GM12878 (cell line): Measurements from ENCODE around the gene RIPOR3. TPM values are rescaled to one million over a fixed set of nuclear protein-coding genes. Genes with fewer than 3 reads are reported as not detected.

Experiments
- ATAC-seq: fragments of 200-7000 bp; cut with Tn5 transposase; 3 replicates; pipeline ENCODE4 v1.9.1; 2020; ENCODE audit warnings: mild to moderate bottlenecking, moderate library complexity
- BruUV-seq: library from RNA; stranded (reverse); fragments of 400-500 nt; replicated peaks from 2 replicates; lab custom pipeline; 2021; lab: Mats Ljungman, UMichigan
- CTCF ChIA-PET: fragments of 300-600 bp; sonication (Branson Sonifier 250); formaldehyde crosslinking; extraction: SDS; loops from one replicate; lab custom pipeline; 2021; ENCODE audit warnings: inconsistent platforms; lab: Yijun Ruan, JAX
- POLR2A ChIA-PET: fragments of 350-600 bp; formaldehyde crosslinking; extraction: SDS; loops from one replicate; lab custom pipeline; 2021; ENCODE audit warnings: inconsistent platforms; lab: Charles Lee
- RAD21 ChIA-PET: fragments of 300-600 bp; sonication (Branson Sonifier 250); formaldehyde crosslinking; loops from one replicate; lab custom pipeline; 2023; ENCODE audit warnings: antibody characterized with exemption; ENCODE audit not compliant: unreplicated experiment; lab: Charles Lee
- SMC1A ChIA-PET: fragments of 300-600 bp; sonication (Branson Sonifier 250); formaldehyde crosslinking; loops from one replicate; lab custom pipeline; 2023; ENCODE audit not compliant: unreplicated experiment, uncharacterized antibody; lab: Charles Lee
- DNase-seq: peaks from one replicate; pipeline ENCODE4 v3.0.0-alpha.2; 2011; ENCODE audit warnings: low read depth, low spot score
- FAIRE-seq: peaks from 3 replicates; lab custom pipeline; 2011; peaks lifted over from hg19 to GRCh38; lab: Jason Lieb, UNC
- H2AFZ ChIP-seq: 2 replicates; pipeline ENCODE4 v1.6.0; 2011; ENCODE audit warnings: low read depth, low read length, control low read depth; ENCODE audit not compliant: control insufficient read depth
- H3K27ac ChIP-seq: 2 replicates; pipeline ENCODE4 v1.5.1; 2011; ENCODE audit warnings: control low read depth; ENCODE audit not compliant: control insufficient read depth, insufficient read depth
- H3K27me3 ChIP-seq, 2 experiments: replicated peaks in 1 of 2; 2 replicates each; pipeline versions ENCODE4 v1.6.0 to v1.6.1; 2011; ENCODE audit warnings: low read length in 1 of 2; ENCODE audit not compliant: control insufficient read depth in 2 of 2, insufficient read depth in 2 of 2
- H3K36me3 ChIP-seq, 2 experiments: 2 replicates each; pipeline ENCODE4 v1.5.1; 2011; ENCODE audit warnings: low read length in 1 of 2; ENCODE audit not compliant: control insufficient read depth in 2 of 2, insufficient read depth in 2 of 2
- H3K4me1 ChIP-seq: 2 replicates; pipeline ENCODE4 v1.6.1; 2011; ENCODE audit warnings: mild to moderate bottlenecking, low read length, moderate library complexity, mixed read lengths; ENCODE audit not compliant: control insufficient read depth, insufficient read depth
- H3K4me2 ChIP-seq: 2 replicates; pipeline ENCODE4 v1.6.0; 2011; ENCODE audit warnings: control low read depth; ENCODE audit not compliant: control insufficient read depth, insufficient read depth
- H3K4me3 ChIP-seq: fragments of 200-600 bp; sonication (generic); 2 replicates; pipeline ENCODE4 v1.5.1; 2016
- H3K79me2 ChIP-seq: 2 replicates; pipeline ENCODE4 v1.6.0; 2011; ENCODE audit warnings: low read length; ENCODE audit not compliant: control insufficient read depth, insufficient read depth
- H3K9ac ChIP-seq: 2 replicates; pipeline ENCODE4 v1.8.0; 2011; ENCODE audit warnings: low read length, control low read depth, mixed read lengths; ENCODE audit not compliant: control insufficient read depth, insufficient read depth
- H3K9me3 ChIP-seq: replicated peaks from 3 replicates; pipeline ENCODE4 v1.5.1; 2011; ENCODE audit warnings: mild to moderate bottlenecking, low read length; ENCODE audit not compliant: control insufficient read depth, insufficient read depth
- H4K20me1 ChIP-seq: 2 replicates; pipeline ENCODE4 v1.6.0; 2011; ENCODE audit not compliant: control insufficient read depth, insufficient read depth
- BHLHE40 ChIP-seq, 2 experiments: fragments of 450-650 bp in 1 of 2; IDR thresholded peaks; 2 replicates each; pipeline ENCODE4 v1.6.1; 2011 to 2017; ENCODE audit warnings: low read depth in 2 of 2, borderline replicate concordance in 1 of 2, improper control_type of control experiment in 1 of 2, low read length in 1 of 2, mild to moderate bottlenecking in 1 of 2
- CBX3 ChIP-seq: fragments of 200-600 bp; sonication (generic); IDR thresholded peaks from 2 replicates; pipeline ENCODE4 v1.6.1; 2016; ENCODE audit warnings: low read depth, borderline replicate concordance
- DPF2 ChIP-seq: fragments of 450-650 bp; IDR thresholded peaks from 2 replicates; pipeline ENCODE4 v1.6.1; 2017; ENCODE audit warnings: mild to moderate bottlenecking
- LARP7 ChIP-seq: fragments of 450-650 bp; IDR thresholded peaks from 2 replicates; pipeline ENCODE4 v1.6.1; 2017; ENCODE audit warnings: mild to moderate bottlenecking
- NRF1 ChIP-seq: conservative IDR thresholded peaks from 2 replicates; pipeline ENCODE4 v1.6.1; 2011; ENCODE audit warnings: mild to moderate bottlenecking, low read depth, low read length, improper control_type of control experiment
- POU2F2 ChIP-seq: IDR thresholded peaks from 3 replicates; pipeline ENCODE4 v1.6.1; 2011; ENCODE audit warnings: low read depth, mild to moderate bottlenecking, low read length, borderline replicate concordance
- SPI1 ChIP-seq: IDR thresholded peaks from 2 replicates; pipeline ENCODE4 v1.6.1; 2011; ENCODE audit warnings: low read depth, mild to moderate bottlenecking, low read length, moderate library complexity, borderline replicate concordance; ENCODE audit not compliant: insufficient read depth
- SUPT20H ChIP-seq: IDR thresholded peaks from 2 replicates; pipeline ENCODE4 v1.6.1; 2011; ENCODE audit warnings: low read depth, mild to moderate bottlenecking, low read length, moderate library complexity, borderline replicate concordance; ENCODE audit not compliant: control insufficient read depth
- ZSCAN29 ChIP-seq: fragments of 450-650 bp; IDR thresholded peaks from 2 replicates; pipeline ENCODE4 v1.6.1; 2017; ENCODE audit warnings: mild to moderate bottlenecking, moderate library complexity
- WGBS: methylation state at CpG from one replicate; pipeline ENCODE4 v1.1.6; 2016; ENCODE audit warnings: low lambda C conversion rate; ENCODE audit not compliant: insufficient replicate concordance, insufficient coverage; ENCODE audit errors: missing lambda C conversion rate; 5-methylcytosine and 5-hydroxymethylcytosine counted together
- in situ Hi-C: fragments of 300-500 bp; cut with MboI; formaldehyde crosslinking; loops from 9 replicates; pipeline ENCODE4 v1.14.3; 2018; ENCODE audit warnings: mixed read lengths
- intact Hi-C: fragments of 100-400 bp; cut with micrococcal nuclease; formaldehyde crosslinking; loops from one replicate; pipeline ENCODE4 v1.14.2; 2022; ENCODE audit not compliant: unreplicated experiment
- polyA plus RNA-seq, 11 experiments: library from polyadenylated mRNA; depleted of rRNA in 4 of 11; unstranded in 6 of 11; stranded (reverse) in 5 of 11; fragments of >200 nt; fragmentation: Nextera tagmentation in 4 of 11; fragmentation: Illumina TruSeq in 1 of 11; extraction: Ambion mirVana in 4 of 11; extraction: Trizol in 1 of 11; gene quantifications; 1 replicate in 1 of 11; 2 replicates in 10 of 11; pipeline versions ENCODE4 v1.2.1 to v1.2.3, GENCODE V29; 2011 to 2016; ENCODE audit warnings: inconsistent platforms in 2 of 11, missing spikeins in 2 of 11, low read depth in 1 of 11
- total RNA-seq, 4 experiments: library from RNA; depleted of rRNA in 3 of 4; stranded (reverse); fragments of >200 nt in 3 of 4; fragmentation: Illumina TruSeq in 1 of 4; extraction: Trizol in 1 of 4; gene quantifications; 2 replicates each; pipeline versions ENCODE4 v1.2.1 to v1.2.3, GENCODE V29; 2013 to 2021
- TF ChIP-seq, protein P1 (sequence below): fragments of 450-650 bp; IDR thresholded peaks from 2 replicates; pipeline ENCODE4 v1.6.1; 2017; ENCODE audit warnings: borderline replicate concordance
- TF ChIP-seq, protein P2 (sequence below): fragments of 450-650 bp; IDR thresholded peaks from 2 replicates; pipeline ENCODE4 v1.6.1; 2016; ENCODE audit warnings: mild to moderate bottlenecking
- TF ChIP-seq, protein P3 (sequence below): IDR thresholded peaks from 2 replicates; pipeline ENCODE4 v1.6.1; 2012; ENCODE audit warnings: low read depth, low read length, improper control_type of control experiment
- TF ChIP-seq, protein P4 (sequence below): IDR thresholded peaks from 2 replicates; pipeline ENCODE4 v1.6.1; 2012; ENCODE audit warnings: improper control_type of control experiment, low read depth, low read length; ENCODE audit not compliant: insufficient replicate concordance

RIPOR3 gene
- total and polyA plus RNA-seq, 10 of the 15 experiments (the other 5 are each of a cell fraction or from before 2014, with no cell fraction given): 0.04 to 0.55 (median 0.12) TPM; not detected in 6

DNA sequence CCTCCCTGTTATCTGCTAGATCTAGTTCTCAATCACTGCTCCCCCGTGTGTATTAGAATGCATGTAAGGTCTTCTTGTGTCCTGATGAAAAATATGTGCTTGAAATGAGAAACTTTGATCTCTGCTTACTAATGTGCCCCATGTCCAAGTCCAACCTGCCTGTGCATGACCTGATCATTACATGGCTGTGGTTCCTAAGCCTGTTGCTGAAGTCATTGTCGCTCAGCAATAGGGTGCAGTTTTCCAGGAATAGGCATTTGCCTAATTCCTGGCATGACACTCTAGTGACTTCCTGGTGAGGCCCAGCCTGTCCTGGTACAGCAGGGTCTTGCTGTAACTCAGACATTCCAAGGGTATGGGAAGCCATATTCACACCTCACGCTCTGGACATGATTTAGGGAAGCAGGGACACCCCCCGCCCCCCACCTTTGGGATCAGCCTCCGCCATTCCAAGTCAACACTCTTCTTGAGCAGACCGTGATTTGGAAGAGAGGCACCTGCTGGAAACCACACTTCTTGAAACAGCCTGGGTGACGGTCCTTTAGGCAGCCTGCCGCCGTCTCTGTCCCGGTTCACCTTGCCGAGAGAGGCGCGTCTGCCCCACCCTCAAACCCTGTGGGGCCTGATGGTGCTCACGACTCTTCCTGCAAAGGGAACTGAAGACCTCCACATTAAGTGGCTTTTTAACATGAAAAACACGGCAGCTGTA lies 107.7 kb downstream of the RIPOR3 start:
- ChIA-PET CTCF (interaction anchor here (1.4 to 5.8 kb wide), 4 partner anchors 8 to 119 kb away, joined by 4 to 36 read pairs (median 6); no protein-coding TSS in a partner anchor), SMC1A (interaction anchor here (0.6 kb wide), 1 partner anchor 67 kb away, joined by 3 read pairs; no protein-coding TSS in a partner anchor), RAD21 (no interaction called here), POLR2A (no interaction called here)
- Histone ChIP-seq H3K4me1 (no peaks in the 10 kb centered on the region), H3K79me2 (no peaks in the 10 kb centered on the region), H3K4me3 (no peak overlapping the region), H3K9me3 (no peaks in the 10 kb centered on the region), H3K27me3 (no peaks in the 10 kb centered on the region), H2AFZ (no peak overlapping the region), H3K9ac (no peak overlapping the region), H3K4me2 (no peak overlapping the region), H3K27ac (no peak overlapping the region), H4K20me1 (no peaks in the 10 kb centered on the region), H3K36me3 (peaks cover 42 to 67% of the 10 kb centered on the region in 2 experiments)
- intact Hi-C loops: loop anchor here (5.0 kb wide), 1 partner anchor 121 kb away; no protein-coding TSS in a partner anchor
- ATAC-seq: no peak
- BruUV-seq: TSS peak; percentile 43
- 99% methylated on average over 15 of the region's 15 CpGs for WGBS
- in situ Hi-C loops: no loop called here
- no peak for DNase-seq
- no peak for FAIRE-seq
- TF ChIP-seq SPI1: no peak
- TF ChIP-seq, protein P1, sequence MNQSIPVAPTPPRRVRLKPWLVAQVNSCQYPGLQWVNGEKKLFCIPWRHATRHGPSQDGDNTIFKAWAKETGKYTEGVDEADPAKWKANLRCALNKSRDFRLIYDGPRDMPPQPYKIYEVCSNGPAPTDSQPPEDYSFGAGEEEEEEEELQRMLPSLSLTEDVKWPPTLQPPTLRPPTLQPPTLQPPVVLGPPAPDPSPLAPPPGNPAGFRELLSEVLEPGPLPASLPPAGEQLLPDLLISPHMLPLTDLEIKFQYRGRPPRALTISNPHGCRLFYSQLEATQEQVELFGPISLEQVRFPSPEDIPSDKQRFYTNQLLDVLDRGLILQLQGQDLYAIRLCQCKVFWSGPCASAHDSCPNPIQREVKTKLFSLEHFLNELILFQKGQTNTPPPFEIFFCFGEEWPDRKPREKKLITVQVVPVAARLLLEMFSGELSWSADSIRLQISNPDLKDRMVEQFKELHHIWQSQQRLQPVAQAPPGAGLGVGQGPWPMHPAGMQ: no peak
- TF ChIP-seq, protein P2, sequence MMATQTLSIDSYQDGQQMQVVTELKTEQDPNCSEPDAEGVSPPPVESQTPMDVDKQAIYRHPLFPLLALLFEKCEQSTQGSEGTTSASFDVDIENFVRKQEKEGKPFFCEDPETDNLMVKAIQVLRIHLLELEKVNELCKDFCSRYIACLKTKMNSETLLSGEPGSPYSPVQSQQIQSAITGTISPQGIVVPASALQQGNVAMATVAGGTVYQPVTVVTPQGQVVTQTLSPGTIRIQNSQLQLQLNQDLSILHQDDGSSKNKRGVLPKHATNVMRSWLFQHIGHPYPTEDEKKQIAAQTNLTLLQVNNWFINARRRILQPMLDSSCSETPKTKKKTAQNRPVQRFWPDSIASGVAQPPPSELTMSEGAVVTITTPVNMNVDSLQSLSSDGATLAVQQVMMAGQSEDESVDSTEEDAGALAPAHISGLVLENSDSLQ: no peak
- TF ChIP-seq, protein P3, sequence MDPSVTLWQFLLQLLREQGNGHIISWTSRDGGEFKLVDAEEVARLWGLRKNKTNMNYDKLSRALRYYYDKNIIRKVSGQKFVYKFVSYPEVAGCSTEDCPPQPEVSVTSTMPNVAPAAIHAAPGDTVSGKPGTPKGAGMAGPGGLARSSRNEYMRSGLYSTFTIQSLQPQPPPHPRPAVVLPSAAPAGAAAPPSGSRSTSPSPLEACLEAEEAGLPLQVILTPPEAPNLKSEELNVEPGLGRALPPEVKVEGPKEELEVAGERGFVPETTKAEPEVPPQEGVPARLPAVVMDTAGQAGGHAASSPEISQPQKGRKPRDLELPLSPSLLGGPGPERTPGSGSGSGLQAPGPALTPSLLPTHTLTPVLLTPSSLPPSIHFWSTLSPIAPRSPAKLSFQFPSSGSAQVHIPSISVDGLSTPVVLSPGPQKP: no peak
- no peak for TF ChIP-seq POU2F2
- TF ChIP-seq DPF2: no peak
- TF ChIP-seq LARP7: no peak
- no peak for TF ChIP-seq SUPT20H
- TF ChIP-seq CBX3: no peak
- TF ChIP-seq NRF1: no peak
- no peak for TF ChIP-seq ZSCAN29
- TF ChIP-seq BHLHE40 (IDR thresholded peaks at IDR 0.05; ENCODE audit: borderline replicate concordance in 1 of 2, low read depth in 2 of 2, low read length in 1 of 2): no peak
- TF ChIP-seq, protein P4, sequence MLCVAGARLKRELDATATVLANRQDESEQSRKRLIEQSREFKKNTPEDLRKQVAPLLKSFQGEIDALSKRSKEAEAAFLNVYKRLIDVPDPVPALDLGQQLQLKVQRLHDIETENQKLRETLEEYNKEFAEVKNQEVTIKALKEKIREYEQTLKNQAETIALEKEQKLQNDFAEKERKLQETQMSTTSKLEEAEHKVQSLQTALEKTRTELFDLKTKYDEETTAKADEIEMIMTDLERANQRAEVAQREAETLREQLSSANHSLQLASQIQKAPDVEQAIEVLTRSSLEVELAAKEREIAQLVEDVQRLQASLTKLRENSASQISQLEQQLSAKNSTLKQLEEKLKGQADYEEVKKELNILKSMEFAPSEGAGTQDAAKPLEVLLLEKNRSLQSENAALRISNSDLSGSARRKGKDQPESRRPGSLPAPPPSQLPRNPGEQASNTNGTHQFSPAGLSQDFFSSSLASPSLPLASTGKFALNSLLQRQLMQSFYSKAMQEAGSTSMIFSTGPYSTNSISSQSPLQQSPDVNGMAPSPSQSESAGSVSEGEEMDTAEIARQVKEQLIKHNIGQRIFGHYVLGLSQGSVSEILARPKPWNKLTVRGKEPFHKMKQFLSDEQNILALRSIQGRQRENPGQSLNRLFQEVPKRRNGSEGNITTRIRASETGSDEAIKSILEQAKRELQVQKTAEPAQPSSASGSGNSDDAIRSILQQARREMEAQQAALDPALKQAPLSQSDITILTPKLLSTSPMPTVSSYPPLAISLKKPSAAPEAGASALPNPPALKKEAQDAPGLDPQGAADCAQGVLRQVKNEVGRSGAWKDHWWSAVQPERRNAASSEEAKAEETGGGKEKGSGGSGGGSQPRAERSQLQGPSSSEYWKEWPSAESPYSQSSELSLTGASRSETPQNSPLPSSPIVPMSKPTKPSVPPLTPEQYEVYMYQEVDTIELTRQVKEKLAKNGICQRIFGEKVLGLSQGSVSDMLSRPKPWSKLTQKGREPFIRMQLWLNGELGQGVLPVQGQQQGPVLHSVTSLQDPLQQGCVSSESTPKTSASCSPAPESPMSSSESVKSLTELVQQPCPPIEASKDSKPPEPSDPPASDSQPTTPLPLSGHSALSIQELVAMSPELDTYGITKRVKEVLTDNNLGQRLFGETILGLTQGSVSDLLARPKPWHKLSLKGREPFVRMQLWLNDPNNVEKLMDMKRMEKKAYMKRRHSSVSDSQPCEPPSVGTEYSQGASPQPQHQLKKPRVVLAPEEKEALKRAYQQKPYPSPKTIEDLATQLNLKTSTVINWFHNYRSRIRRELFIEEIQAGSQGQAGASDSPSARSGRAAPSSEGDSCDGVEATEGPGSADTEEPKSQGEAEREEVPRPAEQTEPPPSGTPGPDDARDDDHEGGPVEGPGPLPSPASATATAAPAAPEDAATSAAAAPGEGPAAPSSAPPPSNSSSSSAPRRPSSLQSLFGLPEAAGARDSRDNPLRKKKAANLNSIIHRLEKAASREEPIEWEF: no peak
